GM19193 (cell line): ENCODE results near the gene ACER1.

Experiments used
- POLR2A ChIP-seq: IDR thresholded peaks from 4 replicates; pipeline ENCODE4 v1.6.1; 2011; ENCODE audit not compliant: insufficient read depth, insufficient read length; ENCODE audit errors: extremely low read depth

Gene ACER1

DNA sequence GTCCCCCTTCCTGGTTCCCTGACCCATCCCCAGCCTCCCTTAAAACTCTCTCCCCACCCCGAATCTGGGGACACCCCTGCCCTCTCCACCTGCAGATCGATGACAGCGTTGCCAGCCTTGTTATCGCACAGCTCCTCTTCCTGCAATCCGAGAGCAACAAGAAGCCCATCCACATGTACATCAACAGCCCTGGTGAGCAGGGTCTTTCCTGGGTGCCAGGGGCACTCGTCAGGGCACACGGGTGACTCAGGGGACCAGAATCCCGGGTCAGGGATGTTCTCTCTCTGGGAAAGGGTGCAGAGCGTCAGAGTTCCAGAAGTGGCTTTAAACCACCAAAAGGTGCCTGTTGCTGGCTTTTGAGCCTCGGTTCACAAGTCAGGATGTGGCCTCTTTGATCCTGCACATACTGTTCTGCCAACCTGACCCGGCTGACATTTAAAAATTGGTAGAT, 29.0 kb upstream of the ACER1 start:
- no peak for TF ChIP-seq POLR2A

- no peak for TF ChIP-seq POLR2A
Observed at GRCh38 chr19:6362027-6362350, 28.6 kb upstream of the ACER1 start.

DNA sequence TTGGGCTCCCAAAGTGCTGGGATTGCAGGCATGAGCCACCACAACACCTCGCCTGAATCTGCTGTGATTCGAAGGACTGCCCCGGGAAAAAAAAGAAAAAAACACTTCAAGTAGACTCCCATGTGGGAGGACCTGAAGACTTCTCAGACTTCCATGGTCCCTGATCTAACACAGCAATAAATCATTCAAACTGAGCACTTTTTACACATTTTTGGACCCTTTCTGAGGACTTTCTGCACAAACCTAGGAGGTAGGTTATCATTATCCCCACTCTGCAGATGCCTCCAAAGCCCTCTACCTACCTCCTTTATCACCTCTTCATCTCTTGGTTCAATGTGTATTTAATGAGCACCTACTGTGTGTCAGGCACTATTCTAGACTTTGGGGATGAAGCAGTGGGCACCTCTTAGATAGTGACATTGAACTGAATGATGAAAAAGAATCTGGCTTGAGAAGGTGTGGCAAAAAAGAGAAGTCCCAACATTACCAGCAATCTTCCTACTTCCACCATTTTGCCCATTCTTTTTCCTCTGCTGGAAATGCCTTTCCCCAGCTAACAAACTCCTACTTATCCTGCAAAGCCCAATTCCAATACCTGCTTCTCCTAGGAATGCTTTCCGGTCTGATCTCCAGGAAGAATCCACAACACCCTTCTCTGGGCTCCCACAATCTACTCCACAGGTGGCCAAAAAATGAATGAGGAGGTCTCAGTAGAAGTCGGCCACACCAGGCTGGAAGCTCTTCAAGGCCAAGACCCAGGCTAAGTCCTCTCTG, 26.3 kb upstream of the ACER1 start:
- TF ChIP-seq POLR2A: no peak

- no peak for TF ChIP-seq POLR2A
Observed at GRCh38 chr19:6358003-6358402, 24.6 kb upstream of the ACER1 start.

DNA sequence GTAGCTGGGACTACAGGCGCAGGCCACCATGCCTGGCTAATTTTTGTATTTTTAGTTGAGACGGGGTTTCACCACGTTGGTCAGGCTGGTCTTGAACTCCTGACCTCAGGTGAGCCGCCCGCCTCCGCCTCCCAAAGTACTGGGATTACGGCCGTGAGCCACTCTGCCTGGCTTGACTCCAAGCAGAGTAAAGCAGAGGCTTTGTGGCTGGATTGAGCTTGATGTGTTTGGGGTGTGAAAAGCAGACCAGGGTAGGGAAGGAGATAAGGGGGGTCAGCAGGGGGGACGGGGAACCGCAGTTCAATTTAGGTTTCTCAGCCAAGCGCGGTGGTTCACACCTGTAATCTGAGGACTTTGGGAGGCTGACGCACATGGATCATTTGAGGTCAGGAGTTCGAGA, 23.8 kb upstream of the ACER1 start:
- no peak for TF ChIP-seq POLR2A

- TF ChIP-seq POLR2A: no peak
Observed at GRCh38 chr19:6354098-6354674, 20.8 kb upstream of the ACER1 start.

DNA sequence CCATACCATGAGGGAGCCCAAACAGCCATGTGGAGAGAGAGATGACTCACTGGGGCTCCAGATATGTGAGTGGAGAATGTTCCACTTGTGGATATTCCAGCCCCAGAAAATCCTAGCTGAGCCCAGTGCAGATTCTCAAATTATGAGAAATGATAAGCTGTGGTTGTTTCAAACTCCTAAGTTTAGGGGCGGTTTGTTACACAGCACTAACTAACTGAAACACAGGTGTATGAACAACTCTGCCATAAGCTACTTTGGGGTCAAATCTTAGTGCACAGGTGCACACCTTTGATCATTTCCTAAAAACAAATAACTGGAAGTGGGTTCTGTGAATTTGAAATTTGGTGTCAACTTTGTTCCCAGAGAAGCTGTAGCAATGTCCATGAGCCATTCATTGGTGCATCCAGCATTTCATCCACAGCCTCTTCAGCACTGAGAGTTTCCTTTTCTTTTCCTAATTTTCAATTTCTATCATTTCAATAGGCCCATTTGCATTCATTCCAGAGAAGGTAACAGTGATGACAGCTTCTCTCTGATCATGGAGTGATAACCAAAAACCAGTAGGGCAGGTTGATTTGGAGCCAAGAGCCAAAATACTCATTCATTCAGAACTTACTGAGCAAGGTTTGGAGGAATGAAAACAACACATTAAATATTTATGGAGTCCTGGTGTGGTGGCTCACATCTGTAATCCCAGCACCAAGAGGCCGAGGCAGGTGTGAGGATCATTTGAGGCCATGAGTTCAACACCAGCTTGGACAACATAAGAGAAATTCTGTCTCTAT, 19.2 kb upstream of the ACER1 start:
- TF ChIP-seq POLR2A: no peak

GRCh38 chr19:6350688-6351087, 17.3 kb upstream of the ACER1 start:
- no peak for TF ChIP-seq POLR2A

GRCh38 chr19:6343462-6343861, 10.1 kb upstream of the ACER1 start:
- TF ChIP-seq POLR2A: no peak

GRCh38 chr19:6340493-6341201, 7.2 kb upstream of the ACER1 start:
- no peak for TF ChIP-seq POLR2A

DNA sequence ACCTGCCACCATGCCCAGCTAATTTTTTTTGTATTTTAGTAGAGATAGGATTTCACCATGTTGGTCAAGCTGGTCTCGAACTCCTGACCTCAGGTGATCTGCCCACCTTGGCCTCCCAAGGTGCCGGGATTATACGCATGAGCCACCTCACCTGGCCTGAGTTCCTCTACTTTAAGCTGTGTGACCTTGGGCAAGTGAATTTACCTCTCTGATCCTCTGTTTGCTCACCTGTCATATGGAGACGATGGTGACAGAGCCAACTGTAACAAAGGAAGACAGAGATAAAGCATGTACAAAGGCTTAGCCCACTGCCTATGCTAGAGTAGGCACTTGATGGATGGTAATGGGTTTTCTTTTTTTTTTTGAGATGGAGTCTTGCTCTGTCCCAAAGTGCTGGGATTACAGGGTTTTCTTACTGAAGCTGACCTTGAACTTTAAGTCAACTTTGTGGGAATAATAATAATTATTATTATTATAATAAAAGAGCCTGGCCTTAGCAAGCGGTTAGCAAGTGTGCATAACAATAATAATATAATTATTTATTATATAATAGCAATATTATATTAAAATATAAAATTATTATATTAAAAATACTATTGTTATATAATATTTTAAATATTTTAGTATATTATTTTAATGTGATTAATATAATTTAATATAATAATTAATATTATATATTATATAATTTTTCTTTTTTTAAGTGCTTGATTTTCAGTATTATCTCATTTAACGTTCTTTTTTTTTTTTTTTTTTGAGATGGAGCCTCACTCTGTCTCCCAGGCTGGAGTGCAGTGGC, 1.3 kb upstream of the ACER1 start:
- TF ChIP-seq POLR2A: no peak

DNA sequence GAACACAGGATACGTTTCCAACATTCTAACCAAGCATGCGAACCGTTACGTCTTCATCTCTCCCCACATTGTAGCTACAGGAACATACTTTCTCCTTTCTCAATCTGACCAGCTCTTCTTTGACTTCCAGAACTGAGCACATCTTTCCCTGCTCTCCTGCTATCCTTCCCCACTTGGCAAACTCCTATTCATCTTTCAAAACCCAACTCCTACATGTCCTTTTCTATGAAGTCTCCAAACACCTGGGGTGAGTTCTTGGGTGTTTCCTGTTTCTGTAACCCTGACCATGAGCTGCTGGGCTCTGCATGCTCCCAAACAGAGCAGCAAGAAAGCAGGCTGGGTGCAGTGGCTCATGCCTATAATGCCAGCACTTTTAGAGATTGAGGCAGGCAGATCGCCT, 6.6 kb downstream of the ACER1 start:
- TF ChIP-seq POLR2A: no peak

DNA sequence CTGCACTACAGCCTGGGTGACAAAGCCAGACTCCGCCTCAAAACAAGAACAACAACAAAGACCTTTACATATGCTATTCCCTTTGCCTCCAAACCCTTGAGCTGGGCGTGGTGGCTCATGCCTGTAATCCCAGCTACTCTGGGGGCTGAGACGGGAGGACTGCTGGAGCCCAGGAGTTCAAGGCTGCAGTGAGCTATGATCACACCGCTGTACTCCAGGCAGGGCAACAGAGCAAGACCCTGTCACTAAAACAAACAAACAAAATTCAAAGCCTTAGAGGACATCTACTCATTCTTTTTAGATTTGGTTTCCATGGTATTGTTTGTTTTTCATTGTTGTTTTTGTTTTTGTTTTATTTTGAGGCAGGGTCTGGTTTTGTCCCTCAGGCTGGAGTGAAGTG, 7.8 kb downstream of the ACER1 start:
- no peak for TF ChIP-seq POLR2A

GRCh38 chr19:6324757-6325156, 8.7 kb downstream of the ACER1 start:
- no peak for TF ChIP-seq POLR2A
